GM12878 (cell line): ENCODE data around the gene CNTNAP5.

Source experiments
- ASH2L ChIP-seq: fragments of 300-600, 200-600 bp; sonication (generic); IDR thresholded peaks from 2 replicates; pipeline ENCODE4 v1.6.1; 2017; ENCODE audit warnings: low read depth, mild to moderate bottlenecking, borderline replicate concordance
- BMI1 ChIP-seq: fragments of 450-650 bp; IDR thresholded peaks from 2 replicates; pipeline ENCODE4 v1.6.1; 2016; ENCODE audit warnings: mild to moderate bottlenecking, moderate library complexity, borderline replicate concordance
- BRCA1 ChIP-seq: IDR thresholded peaks from 2 replicates; pipeline ENCODE4 v1.6.1; 2011; ENCODE audit warnings: low read depth, low read length, improper control_type of control experiment
- CTCF ChIP-seq, 3 experiments: IDR thresholded peaks in 2 of 3; conservative IDR thresholded peaks in 1 of 3; 2 replicates each; pipeline ENCODE4 v1.5.1; 2011; ENCODE audit warnings: low read depth in 3 of 3, low read length in 3 of 3, mild to moderate bottlenecking in 3 of 3, control low read depth in 2 of 3, moderate library complexity in 2 of 3, inconsistent platforms in 1 of 3, mixed read lengths in 1 of 3; ENCODE audit not compliant: control insufficient read depth in 2 of 3, insufficient read depth in 1 of 3; ENCODE audit errors: extremely low read depth in 1 of 3
- FOXM1 ChIP-seq: IDR thresholded peaks from 2 replicates; pipeline ENCODE4 v1.6.1; 2012; ENCODE audit warnings: low read depth, mild to moderate bottlenecking, inconsistent platforms, low read length, moderate library complexity
- ZNF384 ChIP-seq: IDR thresholded peaks from 2 replicates; pipeline ENCODE4 v1.6.1; 2012; ENCODE audit warnings: low read depth, mild to moderate bottlenecking, low read length, improper control_type of control experiment, borderline replicate concordance
- TF ChIP-seq, protein P1 (sequence below): IDR thresholded peaks from 2 replicates; pipeline ENCODE4 v1.6.1; 2011; ENCODE audit warnings: low read depth, mild to moderate bottlenecking, low read length, moderate library complexity, borderline replicate concordance; ENCODE audit errors: extremely low read depth

- TF ChIP-seq, protein P1, sequence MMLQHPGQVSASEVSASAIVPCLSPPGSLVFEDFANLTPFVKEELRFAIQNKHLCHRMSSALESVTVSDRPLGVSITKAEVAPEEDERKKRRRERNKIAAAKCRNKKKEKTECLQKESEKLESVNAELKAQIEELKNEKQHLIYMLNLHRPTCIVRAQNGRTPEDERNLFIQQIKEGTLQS = no peak
- TF ChIP-seq CTCF (IDR thresholded peaks at IDR 0.05 in 2 of 3, conservative IDR thresholded peaks at IDR 0.05 in 1 of 3; ENCODE audit: control insufficient read depth in 2 of 3, extremely low read depth in 1 of 3, insufficient read depth in 1 of 3, low read depth in 3 of 3, low read length in 3 of 3) (no peak), BRCA1 (no peak), ASH2L (no peak), FOXM1 (no peak), BMI1 (no peak), ZNF384 (no peak)
These were observed 41.7 kb downstream of the CNTNAP5 start for GRCh38 chr2:124066776-124067175.
